ENCODE results near the gene WIF1.

DNA sequence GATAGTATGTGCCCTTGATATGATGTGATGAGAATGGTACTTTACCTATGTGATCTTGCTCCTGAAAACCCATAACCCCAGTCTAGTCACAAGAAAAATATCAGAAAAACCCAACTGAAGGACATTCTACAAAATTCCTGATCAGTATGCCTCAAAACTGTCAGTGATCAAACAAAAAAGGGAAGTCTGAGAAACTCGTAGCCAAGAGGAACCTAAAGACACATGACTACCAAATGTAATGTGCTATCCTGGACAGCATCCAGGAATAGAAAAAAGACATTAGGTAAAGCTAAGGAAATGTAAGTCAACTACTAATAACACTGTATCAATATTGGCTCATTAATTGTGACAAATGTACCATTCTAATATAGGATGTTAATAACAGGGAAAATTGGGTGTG is 4.1 kb upstream of the WIF1 start:
- TF ChIP-seq, protein P1, sequence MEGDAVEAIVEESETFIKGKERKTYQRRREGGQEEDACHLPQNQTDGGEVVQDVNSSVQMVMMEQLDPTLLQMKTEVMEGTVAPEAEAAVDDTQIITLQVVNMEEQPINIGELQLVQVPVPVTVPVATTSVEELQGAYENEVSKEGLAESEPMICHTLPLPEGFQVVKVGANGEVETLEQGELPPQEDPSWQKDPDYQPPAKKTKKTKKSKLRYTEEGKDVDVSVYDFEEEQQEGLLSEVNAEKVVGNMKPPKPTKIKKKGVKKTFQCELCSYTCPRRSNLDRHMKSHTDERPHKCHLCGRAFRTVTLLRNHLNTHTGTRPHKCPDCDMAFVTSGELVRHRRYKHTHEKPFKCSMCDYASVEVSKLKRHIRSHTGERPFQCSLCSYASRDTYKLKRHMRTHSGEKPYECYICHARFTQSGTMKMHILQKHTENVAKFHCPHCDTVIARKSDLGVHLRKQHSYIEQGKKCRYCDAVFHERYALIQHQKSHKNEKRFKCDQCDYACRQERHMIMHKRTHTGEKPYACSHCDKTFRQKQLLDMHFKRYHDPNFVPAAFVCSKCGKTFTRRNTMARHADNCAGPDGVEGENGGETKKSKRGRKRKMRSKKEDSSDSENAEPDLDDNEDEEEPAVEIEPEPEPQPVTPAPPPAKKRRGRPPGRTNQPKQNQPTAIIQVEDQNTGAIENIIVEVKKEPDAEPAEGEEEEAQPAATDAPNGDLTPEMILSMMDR (conservative IDR thresholded peaks at IDR 0.05; ENCODE audit: low read length), result no peak
- no peak for TF ChIP-seq EZH2phosphoT487 (IDR thresholded peaks at IDR 0.05; ENCODE audit: borderline replicate concordance)
